Activated CD8-positive, alpha-beta memory T cell treated with anti-CD3 and anti-CD28 coated beads for 24 hours (primary cell): Measurements from ENCODE around the gene S100A14.
"Not testable (repeated sequence)": the region's sequence is repeated elsewhere in the genome, so short reads cannot be mapped to it uniquely, and the experiment has no call there.

Experiments
- DNase-seq: peaks from one replicate; pipeline ENCODE4 v3.0.0-alpha.2; 2020

The S100A14 gene

DNA sequence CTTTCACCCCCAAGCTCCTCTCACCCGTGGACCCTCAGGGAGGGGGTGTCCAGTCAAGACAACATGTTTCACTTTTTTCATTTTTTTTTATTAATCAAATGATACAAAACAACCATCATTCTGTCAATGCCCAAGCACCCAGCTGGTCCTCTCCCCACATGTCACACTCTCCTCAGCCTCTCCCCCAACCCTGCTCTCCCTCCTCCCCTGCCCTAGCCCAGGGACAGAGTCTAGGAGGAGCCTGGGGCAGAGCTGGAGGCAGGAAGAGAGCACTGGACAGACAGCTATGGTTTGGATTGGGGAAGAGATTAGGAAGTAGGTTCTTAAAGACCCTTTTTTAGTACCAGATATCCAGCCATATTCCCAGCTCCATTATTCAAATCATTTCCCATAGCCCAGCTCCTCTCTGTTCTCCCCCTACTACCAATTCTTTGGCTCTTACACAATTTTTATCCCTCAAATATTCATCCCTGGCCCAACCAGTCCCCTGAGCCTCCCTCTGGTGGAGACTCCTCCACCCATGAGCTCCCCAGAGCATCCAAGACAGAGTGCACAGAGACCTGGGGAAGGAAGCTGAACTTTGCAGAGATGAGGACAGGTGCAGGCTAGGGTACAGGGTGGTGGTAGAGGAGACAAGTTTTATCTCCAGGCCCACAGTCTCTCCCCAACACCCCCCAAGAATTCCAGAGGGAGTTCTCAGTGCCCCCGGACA is 1.8 kb downstream of the S100A14 start:
- DNase-seq = no peak

DNA sequence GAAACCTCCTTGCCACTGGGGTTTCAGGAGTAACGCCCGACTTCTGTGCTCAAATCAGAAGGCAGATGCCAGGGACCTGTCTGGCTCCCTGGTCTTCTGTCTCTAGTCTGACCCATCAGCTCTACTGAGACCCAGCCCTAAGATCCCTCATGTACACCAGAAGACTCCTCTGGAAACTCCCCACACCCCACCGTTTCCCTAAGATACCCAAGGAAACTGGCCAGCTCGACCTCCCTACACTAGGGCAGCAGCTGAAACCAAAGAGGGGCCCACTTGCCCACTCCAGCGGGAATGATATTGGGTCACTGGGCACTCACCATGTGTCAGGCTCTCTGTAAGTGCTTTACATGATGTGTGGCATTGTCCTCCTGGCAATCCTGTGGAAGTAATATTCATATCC is 2.7 kb downstream of the S100A14 start:
- DNase-seq = no peak

DNA sequence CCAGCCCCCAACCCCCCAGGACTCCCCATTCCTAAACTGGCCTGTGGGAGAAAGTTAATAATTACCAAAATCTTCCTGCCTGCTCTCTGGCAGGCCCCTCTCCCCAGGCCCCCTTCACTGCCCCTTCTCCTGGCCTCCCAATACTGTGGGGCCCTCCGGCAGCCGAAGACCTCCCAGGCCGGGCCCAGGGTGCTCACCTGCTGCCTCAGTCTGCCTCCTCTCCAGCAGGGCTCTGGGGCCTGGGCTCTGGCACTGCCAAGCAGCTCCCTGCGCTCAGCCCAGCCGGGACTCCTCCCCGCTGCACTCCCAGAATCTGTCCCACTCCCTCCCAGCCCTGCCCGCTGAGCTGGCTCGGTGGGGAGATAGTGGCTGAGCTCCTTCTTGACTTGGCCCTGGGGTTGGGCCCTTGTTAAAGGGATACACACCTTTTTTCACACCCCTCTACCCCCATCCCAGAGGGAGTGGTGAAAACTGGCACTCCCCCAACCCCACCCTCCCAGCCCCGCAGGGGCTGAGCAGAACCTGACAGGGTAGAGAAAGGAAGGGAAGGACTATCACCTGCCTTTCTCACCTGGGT is 3.3 kb downstream of the S100A14 start, which contains the start of gene S100A16:
S100A16 (minus strand) TSS at position 383 of the 577 bp plus-strand sequence. CDS start 4,986 bp downstream, outside the sequence.
- no peak for DNase-seq

DNA sequence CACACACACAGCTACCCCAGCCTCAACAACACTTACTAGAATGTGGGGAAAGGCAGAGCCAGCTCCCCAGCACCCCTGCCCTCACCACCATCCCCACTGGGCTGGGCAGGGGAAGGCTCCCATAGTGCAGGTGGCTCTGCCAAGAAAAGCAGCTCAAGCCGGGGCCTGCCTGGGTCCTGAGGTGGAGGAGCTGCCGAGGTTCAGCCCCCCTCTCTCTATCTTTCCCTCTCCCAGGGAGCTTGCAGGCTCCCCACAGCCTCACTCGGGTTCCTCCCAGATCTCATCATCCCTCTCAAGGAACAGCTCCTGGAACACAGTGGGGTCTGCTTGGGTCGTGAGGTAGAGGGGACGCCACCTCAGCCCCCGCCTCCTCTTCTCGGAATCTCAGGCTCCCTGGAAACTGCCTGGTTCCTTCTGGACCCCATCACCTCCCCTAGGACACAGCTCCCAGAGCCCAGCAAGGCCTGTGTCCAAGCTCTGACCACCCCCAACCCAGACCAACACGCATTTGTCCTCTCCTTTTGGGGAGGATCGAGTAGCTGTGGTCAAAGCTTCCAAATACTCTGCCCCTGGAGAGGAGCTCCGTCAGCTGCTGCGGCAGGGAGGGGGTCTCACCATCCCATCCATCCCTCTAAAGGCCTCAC is 3.9 kb downstream of the S100A14 start:
- DNase-seq = no peak

DNA sequence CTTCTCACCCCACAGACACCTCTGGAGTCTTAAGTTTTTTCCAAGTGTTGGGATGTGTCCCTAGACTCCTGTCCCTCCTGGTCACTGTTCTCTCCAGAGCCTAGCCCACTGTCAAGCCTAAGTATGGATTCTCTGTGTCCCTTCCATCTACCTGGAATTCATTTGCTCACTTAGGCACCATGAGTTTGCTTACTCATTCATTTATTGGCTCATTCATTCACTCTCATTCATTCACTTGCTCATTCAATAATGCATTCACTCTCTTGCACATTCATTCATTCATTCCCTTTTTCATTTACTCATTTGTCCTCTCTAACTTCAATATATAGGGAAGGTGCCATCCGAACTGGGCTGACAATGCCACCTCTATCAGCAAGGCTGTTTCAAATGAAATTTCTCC is 4.8 kb downstream of the S100A14 start:
- DNase-seq = no peak

DNA sequence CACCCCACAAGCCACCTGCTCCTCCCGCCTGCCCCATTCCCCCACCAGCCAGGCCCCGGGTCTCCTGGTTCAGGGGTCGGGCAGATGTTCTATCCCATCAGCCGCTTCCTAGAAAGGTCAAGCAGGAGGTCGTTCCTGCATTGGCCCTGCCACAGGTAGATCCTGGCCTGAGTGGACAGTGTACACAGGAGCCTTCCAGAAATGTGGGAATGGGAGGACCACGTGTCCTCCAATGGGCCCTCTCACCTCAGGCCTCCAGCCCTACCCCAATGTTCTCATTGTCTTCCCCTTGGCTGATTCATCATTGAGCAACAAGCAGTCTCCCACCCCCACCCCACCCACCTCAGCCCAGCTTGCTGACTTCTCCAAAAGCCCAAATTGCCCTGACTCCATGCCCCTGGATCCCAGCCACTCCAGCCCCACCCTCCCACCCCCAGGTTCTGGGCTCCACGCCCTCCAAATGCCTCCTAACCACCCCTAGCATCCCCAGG is 5.3 kb downstream of the S100A14 start:
- no peak for DNase-seq

DNA sequence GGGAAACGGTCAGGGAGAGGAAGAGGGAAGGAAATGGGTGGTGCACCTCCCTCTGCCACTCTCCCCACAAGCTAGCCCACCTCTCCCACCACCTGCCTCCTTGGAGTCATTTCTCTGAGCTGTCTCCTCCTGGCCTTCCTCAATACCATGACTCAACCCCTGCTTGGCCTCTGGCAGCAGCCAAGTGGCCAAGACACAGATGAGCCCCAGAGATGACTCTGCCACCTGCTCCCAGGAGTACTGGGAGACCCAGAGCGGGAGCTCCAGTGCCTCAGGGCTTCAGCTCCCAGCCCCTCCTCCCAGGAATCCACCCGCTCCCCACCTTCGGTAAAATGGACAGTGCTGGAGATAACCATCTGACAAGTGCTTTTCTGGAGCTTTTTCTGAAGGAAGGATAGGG is 5.8 kb downstream of the S100A14 start:
- DNase-seq = no peak

DNA sequence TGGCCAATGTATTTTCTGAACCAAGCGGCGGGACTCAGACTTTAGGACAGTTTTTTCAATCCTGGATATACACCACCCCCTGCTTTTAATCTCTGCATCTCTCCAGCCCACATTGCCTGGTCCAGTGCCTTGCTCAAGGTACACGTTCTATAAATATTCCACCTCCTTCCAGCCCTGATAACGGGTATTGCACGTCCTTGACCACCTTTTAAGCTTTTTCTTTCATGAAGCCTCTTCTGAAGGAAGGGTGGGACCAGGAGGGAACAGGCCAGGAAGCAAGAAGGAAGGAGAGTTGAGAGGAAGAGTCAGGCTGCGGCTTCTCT is 6.6 kb downstream of the S100A14 start:
- DNase-seq = no peak

DNA sequence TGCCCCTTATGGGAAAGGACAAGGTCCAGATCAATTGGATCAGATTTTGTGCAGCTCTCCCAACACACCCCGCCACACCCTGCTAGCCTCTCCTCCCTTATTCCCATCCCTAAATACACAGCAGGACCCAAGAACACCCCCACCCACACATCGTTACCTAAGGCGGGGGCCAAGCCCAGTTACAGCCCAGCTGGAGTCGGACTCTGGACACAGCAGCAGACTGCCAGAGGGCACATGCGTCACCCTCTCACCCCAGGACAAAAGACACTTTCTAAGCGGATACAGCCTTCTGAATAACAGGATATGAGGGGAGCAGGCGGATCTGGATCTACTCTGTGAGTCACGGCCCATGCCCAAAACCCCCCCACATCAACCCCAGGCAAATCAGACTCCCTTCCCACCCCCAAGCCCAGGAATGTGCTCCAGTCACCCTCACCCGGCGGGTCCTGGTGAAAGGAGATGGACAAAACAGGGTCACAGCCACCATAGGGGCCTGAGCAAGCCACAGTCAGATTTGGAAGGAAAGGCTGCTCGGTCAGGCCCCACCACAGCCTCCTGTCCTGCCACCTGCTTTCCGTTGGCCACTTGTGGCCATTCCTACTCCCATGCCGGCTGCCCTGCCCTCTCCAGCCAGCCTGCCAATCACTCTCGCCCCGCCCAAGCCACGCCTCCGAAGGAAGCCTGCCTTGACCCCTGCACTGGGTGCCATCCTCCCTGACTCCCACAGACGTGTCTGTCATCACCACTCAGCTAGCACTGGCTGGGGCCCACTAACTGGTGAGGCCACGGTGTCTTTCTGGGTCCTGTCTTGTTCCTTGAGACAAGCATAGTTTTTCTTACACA is 7.2 kb downstream of the S100A14 start:
- DNase-seq = no peak

DNA sequence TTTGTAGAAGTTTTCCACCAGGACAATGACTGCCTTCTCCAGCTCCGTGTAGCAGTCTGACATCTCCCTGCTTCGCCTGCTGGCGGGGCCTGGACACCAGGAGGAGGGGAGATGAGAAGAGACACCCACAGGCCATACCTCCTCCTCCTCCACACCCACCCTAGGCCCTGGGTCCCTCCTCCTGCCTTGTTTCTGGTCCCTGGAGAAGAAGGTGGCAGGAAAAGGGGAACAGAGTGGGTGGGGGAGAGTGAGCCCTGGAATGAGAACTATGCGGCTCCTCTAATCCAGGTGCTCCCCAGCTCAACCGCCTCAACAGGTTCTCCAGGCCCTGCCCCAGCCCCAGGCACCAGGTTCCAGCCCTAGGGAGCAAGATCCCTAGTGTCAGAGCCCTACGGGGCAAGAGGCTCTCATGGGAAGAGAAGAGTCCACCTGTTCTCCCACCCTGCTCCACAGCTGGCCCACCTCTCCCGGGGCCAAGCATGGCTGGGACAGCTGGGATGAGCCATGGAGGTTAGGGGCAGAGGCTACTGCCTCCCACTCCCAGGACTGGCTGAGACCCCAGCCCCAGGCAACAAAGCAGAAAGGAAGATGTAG is 7.9 kb downstream of the S100A14 start:
- no peak for DNase-seq

DNA sequence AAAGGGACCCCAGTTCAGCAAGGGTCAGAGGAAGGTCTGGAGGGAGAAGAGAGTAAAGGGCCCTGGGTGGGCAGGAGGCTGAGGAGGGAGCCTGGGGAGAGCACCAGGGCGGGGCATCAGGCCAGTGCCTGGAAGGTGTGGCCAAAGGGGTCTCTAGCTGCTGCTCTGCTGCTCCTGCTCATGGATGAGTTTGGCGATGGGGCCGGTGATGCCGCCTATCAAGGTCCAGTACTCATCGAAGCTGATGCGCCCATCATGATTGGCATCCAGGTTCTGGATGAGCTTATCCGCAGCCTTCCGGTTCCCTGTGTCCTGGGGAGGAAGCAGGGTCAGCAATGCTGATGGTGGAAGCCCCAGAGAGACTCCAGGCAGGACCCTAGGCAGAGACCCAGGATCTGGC is 8.7 kb downstream of the S100A14 start:
- no peak for DNase-seq

DNA sequence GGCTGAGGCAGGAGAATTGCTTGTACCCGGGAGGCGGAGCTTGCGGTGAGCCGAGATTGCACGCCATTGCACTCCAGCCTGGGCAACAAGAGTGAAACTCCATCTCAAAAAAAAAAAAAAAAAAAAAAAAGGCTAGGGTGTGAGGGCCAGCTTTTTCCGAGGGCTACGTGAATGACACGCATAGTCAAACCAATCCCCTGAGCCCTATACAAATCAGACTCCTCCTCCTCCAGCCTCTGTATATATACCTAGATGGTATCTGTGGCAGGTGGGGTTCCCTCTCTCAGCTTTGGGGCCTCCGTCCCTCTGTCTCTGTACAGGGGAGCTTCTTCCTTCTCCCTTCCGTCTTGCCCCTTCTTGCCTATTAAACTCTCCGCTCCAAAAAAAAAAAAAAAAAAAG is 9.9 kb downstream of the S100A14 start:
- DNase-seq = no peak

DNA sequence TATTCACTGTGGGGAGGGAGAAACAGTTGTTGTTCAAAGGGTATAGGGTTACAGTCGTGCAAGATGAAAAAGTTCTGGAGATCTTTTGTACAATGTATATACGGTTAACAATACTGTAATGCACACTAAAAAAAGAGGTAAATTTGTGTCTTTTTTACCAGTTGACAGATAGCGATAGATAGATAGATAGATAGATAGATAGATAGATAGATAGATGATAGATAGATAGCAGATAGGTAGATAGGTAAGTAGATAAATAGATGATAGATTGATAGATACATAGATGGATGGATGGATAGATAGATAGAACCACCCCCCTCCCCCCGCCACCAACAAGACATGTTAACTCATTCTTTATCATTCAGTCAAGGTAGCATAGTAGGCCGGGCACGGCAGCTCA is 13.4 kb downstream of the S100A14 start:
- no peak for DNase-seq

DNA sequence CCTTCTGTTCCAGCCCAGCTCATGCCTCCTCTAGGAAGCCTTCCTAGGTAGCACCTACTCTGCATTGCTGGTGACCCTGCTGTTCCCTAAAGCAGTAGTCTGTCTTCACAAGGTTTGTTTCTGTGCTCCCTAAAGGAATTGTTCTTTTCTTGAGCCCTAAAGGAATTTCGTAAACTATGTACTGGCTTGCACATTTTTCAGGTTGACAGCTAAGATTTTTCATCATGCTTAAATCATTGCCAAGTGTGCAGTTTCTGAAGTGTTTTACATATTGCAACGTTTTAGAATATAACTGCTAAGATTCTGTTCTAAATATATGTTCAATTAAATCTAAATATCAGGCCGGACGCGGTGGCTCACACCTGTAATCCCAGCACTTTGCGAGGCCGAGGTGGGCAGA is 16.3 kb downstream of the S100A14 start:
- no peak for DNase-seq

DNA sequence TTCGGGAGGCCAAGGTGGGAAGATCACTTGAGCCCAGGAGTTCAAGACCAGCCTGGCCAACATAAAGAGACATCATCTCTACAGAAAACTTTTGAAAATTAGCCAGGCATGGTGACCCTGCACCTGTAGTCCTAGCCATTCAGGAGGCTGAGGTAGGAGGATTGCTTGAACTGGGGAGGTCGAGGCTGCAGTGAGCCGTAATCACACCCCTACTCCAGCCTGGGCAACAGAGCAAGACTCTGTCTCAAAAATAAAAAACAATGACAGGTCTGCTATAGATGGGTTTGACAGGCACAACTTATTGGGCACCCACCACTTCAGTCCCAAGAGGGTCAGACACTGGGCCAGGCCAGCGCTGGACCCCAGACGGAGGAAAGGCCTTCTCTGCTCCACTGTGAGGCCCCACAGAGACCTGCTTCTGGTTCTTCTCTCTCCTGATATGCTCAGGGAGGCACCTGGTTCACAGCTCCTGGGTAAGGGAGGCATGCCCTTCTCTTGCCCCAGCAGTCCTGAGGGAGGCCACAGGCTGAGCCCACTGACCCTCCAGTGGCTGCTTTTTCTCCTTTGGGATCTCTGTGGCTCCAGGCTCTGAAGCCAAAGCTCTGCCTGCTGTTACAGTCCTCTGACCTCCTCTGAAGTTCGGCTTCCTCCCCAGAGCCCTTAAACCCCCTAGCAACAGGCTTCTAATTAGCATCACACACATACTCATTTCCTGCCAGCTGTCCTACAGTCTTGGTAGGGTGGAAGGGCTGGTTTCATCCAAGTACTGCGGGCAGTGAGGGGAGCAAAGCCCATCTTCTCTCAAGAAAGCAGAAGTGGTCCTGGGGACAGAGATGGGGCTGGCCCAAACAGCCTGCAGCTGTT is 17.6 kb downstream of the S100A14 start:
- no peak for DNase-seq

DNA sequence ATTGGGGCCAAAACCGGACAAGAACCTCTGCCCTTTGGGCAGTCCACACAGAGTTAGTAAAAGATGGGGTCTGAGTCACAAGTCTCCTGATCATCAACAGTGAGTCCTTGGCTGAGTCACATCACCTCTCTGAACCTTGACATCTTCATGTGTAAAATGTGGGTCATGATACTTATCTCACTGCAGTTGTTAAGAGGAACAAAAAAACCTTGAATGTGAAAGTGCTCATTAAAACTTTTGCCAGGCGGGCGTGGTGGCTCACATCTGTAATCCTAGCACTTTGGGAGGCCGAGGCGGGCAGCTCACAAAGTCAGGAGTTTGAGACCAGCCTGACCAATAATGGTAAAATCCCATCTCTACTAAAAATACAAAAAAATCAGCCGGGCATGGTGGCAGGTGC is 18.9 kb downstream of the S100A14 start:
- no peak for DNase-seq

DNA sequence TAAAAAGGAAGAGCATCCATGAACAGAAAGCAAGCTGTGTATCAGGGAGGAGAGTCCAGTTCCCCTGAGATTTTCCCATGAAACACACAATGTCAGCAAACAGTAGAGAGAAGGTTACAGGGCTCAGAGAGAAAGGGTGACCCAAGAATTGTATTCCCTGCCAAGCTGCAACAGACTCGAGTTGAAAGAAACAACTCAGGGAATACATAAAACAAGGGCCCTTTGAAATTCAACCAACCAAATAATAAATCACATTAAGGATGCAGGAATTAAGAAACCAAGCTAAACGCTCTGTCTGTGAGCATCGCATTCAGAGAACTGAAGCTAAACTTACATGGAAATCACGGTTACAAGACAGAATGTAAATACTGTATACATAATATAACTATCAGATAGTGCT is 23.4 kb downstream of the S100A14 start:
- no peak for DNase-seq

DNA sequence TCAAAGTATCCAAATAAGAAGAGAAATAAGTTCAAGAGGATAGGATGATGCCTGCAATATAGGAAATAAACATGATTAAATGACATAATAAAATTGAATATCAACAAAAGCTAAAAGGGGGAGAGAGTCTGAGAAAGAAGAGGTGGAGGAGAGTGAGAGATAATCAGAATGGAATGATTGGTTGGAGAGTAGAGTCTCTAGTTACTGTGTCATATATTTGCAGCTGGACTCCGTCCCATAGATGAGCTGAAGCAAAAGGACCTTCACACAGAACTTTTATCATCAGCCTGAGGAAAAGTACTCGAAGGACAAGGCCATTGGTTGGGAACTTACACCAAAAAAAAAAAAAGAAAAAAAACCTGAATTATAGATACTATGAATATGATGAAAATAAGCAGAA is 27.6 kb downstream of the S100A14 start:
- no peak for DNase-seq

DNA sequence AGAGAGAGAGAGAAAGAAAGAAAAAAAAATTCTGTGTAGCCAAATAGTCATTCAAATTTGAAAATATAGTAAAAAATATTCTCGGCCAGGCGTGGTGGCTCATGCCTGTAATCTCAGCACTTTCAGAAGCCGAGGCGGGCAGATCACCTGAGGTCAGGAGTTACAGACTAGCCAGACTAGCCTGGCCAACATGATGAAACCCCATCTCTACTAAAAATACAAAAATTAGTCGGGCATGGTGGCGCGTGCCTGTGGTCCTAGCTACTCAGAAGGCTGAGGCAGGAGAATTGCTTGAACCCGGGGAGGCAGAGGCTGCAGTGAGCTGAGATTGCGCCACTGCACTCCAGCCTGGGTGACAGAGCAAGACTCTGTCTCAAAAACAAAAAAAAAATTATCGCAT is 28.1 kb downstream of the S100A14 start:
- DNase-seq = not testable (repeated sequence)

DNA sequence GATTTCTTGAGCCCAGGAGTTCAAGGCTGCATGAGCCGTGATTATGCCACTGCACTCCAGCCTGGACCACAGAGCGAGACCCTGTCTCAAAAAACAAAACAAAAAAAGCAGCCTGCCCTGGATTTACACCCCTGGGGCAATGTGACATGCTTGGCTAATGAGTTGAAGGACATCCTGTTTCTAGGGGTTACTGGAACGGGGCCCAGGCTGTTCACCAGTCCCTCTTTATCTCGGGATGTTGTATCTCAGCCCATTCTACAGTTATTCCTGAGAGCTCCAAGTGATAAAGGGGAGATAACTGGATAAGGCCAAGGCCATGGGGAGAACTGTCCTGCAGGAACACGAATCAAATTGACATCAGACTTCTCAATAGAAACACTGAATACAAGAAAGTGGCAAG is 28.8 kb downstream of the S100A14 start:
- no peak for DNase-seq

DNA sequence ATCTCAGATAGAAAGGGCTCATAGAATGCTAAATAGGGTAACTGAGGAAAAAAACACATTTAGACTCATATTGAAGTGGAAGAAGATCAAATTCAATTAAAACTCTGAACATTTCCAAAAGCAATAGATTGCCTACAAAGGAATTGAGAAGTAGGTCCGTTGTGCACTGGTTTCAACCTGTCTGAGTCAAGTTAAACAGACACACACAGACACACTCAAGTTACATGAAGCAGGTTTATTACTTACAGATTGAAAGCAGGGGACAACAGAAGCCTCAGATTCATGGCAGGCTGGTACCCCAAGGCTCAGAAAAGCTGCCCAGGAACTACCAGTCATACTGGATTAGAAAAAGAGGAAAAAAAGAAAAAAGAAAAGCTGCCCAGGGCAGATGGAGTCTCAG is 29.8 kb downstream of the S100A14 start:
- no peak for DNase-seq

DNA sequence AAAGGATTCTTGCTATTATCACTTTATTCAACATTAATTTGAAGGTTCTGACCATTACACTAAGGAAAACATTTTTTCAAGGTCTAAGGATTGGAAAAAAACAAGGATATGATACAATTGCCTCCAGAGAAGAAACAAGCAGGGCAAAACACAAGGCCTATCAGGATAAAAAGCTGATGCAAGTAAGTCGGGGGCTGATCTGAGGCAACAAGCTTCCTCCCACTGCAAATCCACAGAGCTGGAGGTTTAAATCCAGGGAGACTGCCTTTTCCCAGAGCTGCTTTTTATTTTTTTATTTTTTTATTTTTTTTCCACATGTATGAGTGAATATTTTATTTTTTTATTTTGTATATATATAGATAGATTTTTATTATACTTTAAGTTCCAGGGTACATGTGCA is 31.1 kb downstream of the S100A14 start:
- no peak for DNase-seq
